Activated gamma-delta T cell (primary cell): ENCODE data around the gene KDM4E.
"Not testable (repeated sequence)": the region's sequence is repeated elsewhere in the genome, so short reads cannot be mapped to it uniquely, and the experiment has no call there.

Source experiments
- DNase-seq: peaks from one replicate; lab custom pipeline; 2025; lab: John Stamatoyannopoulos, UW
- total RNA-seq, 2 donors: gene quantifications; one replicate each; lab custom pipeline; 2026; lab: John Stamatoyannopoulos, UW

The KDM4E gene
- total RNA-seq = 0 to 0.04 reads per million in 2 donors

GRCh38 chr11:95024958-95025357 is at the start of gene KDM4E:
Gene KDM4E, plus strand, starts transcription at chr11:95025258. Its CDS starts 300 bp downstream, at chr11:95025558.
- no peak for DNase-seq

GRCh38 chr11:94975599-94975998 is 49.5 kb upstream of the KDM4E start:
- no peak for DNase-seq

- DNase-seq = no peak
These were observed 37.7 kb upstream of the KDM4E start for GRCh38 chr11:94987378-94987777.

- DNase-seq = no peak
These were observed 36.3 kb upstream of the KDM4E start for GRCh38 chr11:94988748-94989147.

GRCh38 chr11:94993400-94993943 is 31.6 kb upstream of the KDM4E start:
- DNase-seq = no peak

GRCh38 chr11:94997437-94997836 is 27.6 kb upstream of the KDM4E start:
- DNase-seq = no peak

- no peak for DNase-seq
These were observed 26.8 kb upstream of the KDM4E start for GRCh38 chr11:94998285-94998684.

GRCh38 chr11:95003716-95004115 is 21.3 kb upstream of the KDM4E start:
- no peak for DNase-seq

- DNase-seq = no peak
These were observed 19.4 kb upstream of the KDM4E start for GRCh38 chr11:95005642-95006041.

- no peak for DNase-seq
These were observed 13.7 kb upstream of the KDM4E start for GRCh38 chr11:95011376-95011775.

- no peak for DNase-seq
These were observed 10.8 kb upstream of the KDM4E start for GRCh38 chr11:95014184-95014821.

GRCh38 chr11:95016139-95016538 is 8.9 kb upstream of the KDM4E start:
- no peak for DNase-seq

GRCh38 chr11:95021468-95021867 is 3.6 kb upstream of the KDM4E start:
- DNase-seq = not testable (repeated sequence)

GRCh38 chr11:95025594-95025993 is 536 bp downstream of the KDM4E start:
- not testable (repeated sequence) for DNase-seq

GRCh38 chr11:95028357-95028756 is 3.3 kb downstream of the KDM4E start:
- DNase-seq = no peak

GRCh38 chr11:95033051-95033450 is 8.0 kb downstream of the KDM4E start:
- no peak for DNase-seq

GRCh38 chr11:95035316-95035715 is 10.3 kb downstream of the KDM4E start:
- no peak for DNase-seq

GRCh38 chr11:95037356-95038035 is 12.4 kb downstream of the KDM4E start:
- not testable (repeated sequence) for DNase-seq

GRCh38 chr11:95042239-95042638 is 17.2 kb downstream of the KDM4E start:
- no peak for DNase-seq

GRCh38 chr11:95042906-95043305 is 17.8 kb downstream of the KDM4E start:
- DNase-seq = no peak

- DNase-seq = no peak
These were observed 19.0 kb downstream of the KDM4E start for GRCh38 chr11:95044010-95044409.

- no peak for DNase-seq
These were observed 20.8 kb downstream of the KDM4E start for GRCh38 chr11:95045812-95046211.

GRCh38 chr11:95049122-95049521 is 24.1 kb downstream of the KDM4E start, which contains the start of gene KDM4F:
Gene KDM4F, plus strand, starts transcription at chr11:95049422.
- not testable (repeated sequence) for DNase-seq
